Muscle layer of duodenum (tissue), 2 donors: Measurements from ENCODE around the gene BDNF.
A peak's percentile ranks its signal among the peaks of the same experiment; 100 is the strongest.
"Not testable (repeated sequence)": the region's sequence is repeated elsewhere in the genome, so short reads cannot be mapped to it uniquely, and the experiment has no call there.

ENCODE experiments used
- H3K27ac ChIP-seq: one replicate; pipeline ENCODE4 v1.7.0; 2013; ENCODE audit warnings: mild to moderate bottlenecking, low read length
- H3K27me3 ChIP-seq: one replicate; pipeline ENCODE4 v1.7.0; 2013; ENCODE audit warnings: low read depth, mild to moderate bottlenecking, control low read depth, low read length
- H3K36me3 ChIP-seq, 2 donors: one replicate each; pipeline ENCODE4 v1.7.0; 2013; ENCODE audit warnings: low read length in 2 of 2, control low read depth in 1 of 2, mild to moderate bottlenecking in 1 of 2; ENCODE audit not compliant: insufficient read depth in 2 of 2, control insufficient read depth in 1 of 2
- H3K4me1 ChIP-seq, 2 donors: one replicate each; pipeline ENCODE4 v1.7.0; 2013; ENCODE audit warnings: low read length in 2 of 2, mild to moderate bottlenecking in 2 of 2, control low read depth in 1 of 2, moderate library complexity in 1 of 2; ENCODE audit not compliant: insufficient read depth in 2 of 2, control insufficient read depth in 1 of 2
- H3K4me3 ChIP-seq, 2 donors: one replicate each; pipeline ENCODE4 v1.7.0; 2013; ENCODE audit warnings: low read length in 2 of 2, low read depth in 1 of 2, mild to moderate bottlenecking in 1 of 2
- H3K9me3 ChIP-seq, 2 donors: one replicate each; pipeline ENCODE4 v1.7.0; 2013; ENCODE audit warnings: low read length in 2 of 2, control low read depth in 1 of 2, mild to moderate bottlenecking in 1 of 2; ENCODE audit not compliant: control insufficient read depth in 1 of 2
- donor health status: healthy.

BDNF gene

GRCh38 chr11:27700351-27701301 is at the start of gene BDNF:
TSS of gene BDNF (minus strand) at chr11:27700455. CDS start at chr11:27658564, 41,891 bp downstream.
- no peak within 1 kb of the TSS for H3K27ac ChIP-seq
- no peaks in the 10 kb centered on the region for H3K36me3 ChIP-seq
- peaks cover 49% of the 10 kb centered on the region for H3K27me3 ChIP-seq
- H3K9me3 ChIP-seq, result no peaks in the 10 kb centered on the region
- H3K4me3 ChIP-seq, result peak within 1 kb of the TSS; percentile 66 to 70
- H3K4me1 ChIP-seq, result peaks cover 0 to 35% of the 10 kb centered on the region in 2 donors

- Histone ChIP-seq H3K27ac (no peak overlapping the region), H3K4me1 (no peaks in the 10 kb centered on the region), H3K4me3 (no peak overlapping the region), H3K9me3 (no peaks in the 10 kb centered on the region), H3K27me3 (no peaks in the 10 kb centered on the region), H3K36me3 (no peaks in the 10 kb centered on the region)
Measured at GRCh38 chr11:27740362-27741013, 40.2 kb upstream of the BDNF start.

GRCh38 chr11:27735281-27735680 is 35.0 kb upstream of the BDNF start:
- H3K9me3 ChIP-seq, result no peaks in the 10 kb centered on the region
- no peaks in the 10 kb centered on the region for H3K27me3 ChIP-seq
- no peaks in the 10 kb centered on the region for H3K4me1 ChIP-seq
- H3K27ac ChIP-seq, result no peak overlapping the region
- H3K4me3 ChIP-seq, result no peak overlapping the region
- no peaks in the 10 kb centered on the region for H3K36me3 ChIP-seq

- H3K36me3 ChIP-seq, H3K27me3 ChIP-seq, H3K4me1 ChIP-seq, H3K9me3 ChIP-seq, H3K4me3 ChIP-seq, H3K27ac ChIP-seq: not testable (repeated sequence)
Measured at GRCh38 chr11:27731803-27732202, 31.5 kb upstream of the BDNF start.

- Histone ChIP-seq H3K27ac (no peak overlapping the region), H3K4me1 (peaks cover 0 to 14% of the 10 kb centered on the region in 2 donors), H3K36me3 (no peaks in the 10 kb centered on the region), H3K4me3 (no peak overlapping the region), H3K9me3 (no peaks in the 10 kb centered on the region), H3K27me3 (peaks cover 6% of the 10 kb centered on the region)
Measured at GRCh38 chr11:27726981-27727380, 26.7 kb upstream of the BDNF start.

- no peak overlapping the region for H3K4me3 ChIP-seq
- peaks cover 29% of the 10 kb centered on the region for H3K27me3 ChIP-seq
- peaks cover 0 to 30% of the 10 kb centered on the region in 2 donors for H3K4me1 ChIP-seq
- no peaks in the 10 kb centered on the region for H3K36me3 ChIP-seq
- no peak overlapping the region for H3K27ac ChIP-seq
- no peaks in the 10 kb centered on the region for H3K9me3 ChIP-seq
Measured at GRCh38 chr11:27723687-27724086, 23.4 kb upstream of the BDNF start.

GRCh38 chr11:27722953-27723344 is 22.7 kb upstream of the BDNF start:
- Histone ChIP-seq H3K4me3 (peak overlapping the region in 1 of 2 donors; percentile 63), H3K9me3 (no peaks in the 10 kb centered on the region), H3K27ac (no peak overlapping the region), H3K27me3 (peaks cover 31% of the 10 kb centered on the region), H3K36me3 (no peaks in the 10 kb centered on the region), H3K4me1 (peaks cover 0 to 37% of the 10 kb centered on the region in 2 donors)

- H3K36me3 ChIP-seq, result no peaks in the 10 kb centered on the region
- H3K9me3 ChIP-seq, result no peaks in the 10 kb centered on the region
- H3K4me3 ChIP-seq, result peak overlapping the region in 1 of 2 donors; percentile 63
- peaks cover 0 to 39% of the 10 kb centered on the region in 2 donors for H3K4me1 ChIP-seq
- no peak overlapping the region for H3K27ac ChIP-seq
- H3K27me3 ChIP-seq, result peaks cover 37% of the 10 kb centered on the region
Measured at GRCh38 chr11:27722117-27722952, 22.1 kb upstream of the BDNF start.

GRCh38 chr11:27721264-27722116 is 21.2 kb upstream of the BDNF start:
- peaks cover 0 to 39% of the 10 kb centered on the region in 2 donors for H3K4me1 ChIP-seq
- no peak overlapping the region for H3K27ac ChIP-seq
- no peaks in the 10 kb centered on the region for H3K36me3 ChIP-seq
- no peaks in the 10 kb centered on the region for H3K9me3 ChIP-seq
- peaks cover 39% of the 10 kb centered on the region for H3K27me3 ChIP-seq
- peak overlapping the region in 1 of 2 donors; percentile 63 for H3K4me3 ChIP-seq

- Histone ChIP-seq H3K27ac (no peak overlapping the region), H3K9me3 (no peaks in the 10 kb centered on the region), H3K36me3 (no peaks in the 10 kb centered on the region), H3K27me3 (peaks cover 42% of the 10 kb centered on the region), H3K4me3 (no peak overlapping the region), H3K4me1 (peaks cover 0 to 39% of the 10 kb centered on the region in 2 donors)
Measured at GRCh38 chr11:27720277-27720830, 20.1 kb upstream of the BDNF start.
